Dendritic cell treated with granulocyte-macrophage colony-stimulating factor and Interleukin-4, amounts not matched to agents 40 ng/mL and 50 ng/mL, for 4 days (primary cell): ENCODE results near the gene NKAP.
"Not testable (repeated sequence)": the region's sequence is repeated elsewhere in the genome, so short reads cannot be mapped to it uniquely, and the experiment has no call there.

ENCODE experiments used
- H3K27ac Mint-ChIP-seq: one replicate; pipeline ENCODE4 v1.8.0; 2022; ENCODE audit warnings: mild to moderate bottlenecking, mixed read lengths
- H3K27me3 Mint-ChIP-seq: one replicate; pipeline ENCODE4 v1.8.0; 2022; ENCODE audit warnings: mild to moderate bottlenecking, mixed read lengths
- H3K36me3 Mint-ChIP-seq: one replicate; pipeline ENCODE4 v1.8.0; 2022; ENCODE audit warnings: low read depth, mixed read lengths
- H3K4me1 Mint-ChIP-seq: one replicate; pipeline ENCODE4 v1.8.0; 2022; ENCODE audit warnings: low read depth, mixed read lengths
- H3K4me3 Mint-ChIP-seq: one replicate; pipeline ENCODE4 v1.8.0; 2022; ENCODE audit warnings: mild to moderate bottlenecking, moderate library complexity, mixed read lengths
- H3K9me3 Mint-ChIP-seq: one replicate; pipeline ENCODE4 v1.8.0; 2022; ENCODE audit warnings: mixed read lengths
- intact Hi-C: fragments of 100-400 bp; cut with micrococcal nuclease; formaldehyde crosslinking; loops from one replicate; pipeline ENCODE4 v1.15.0; 2022

Gene NKAP

GRCh38 chrX:119943185-119943988, at the start of gene NKAP:
Gene NKAP, minus strand, starts transcription at chrX:119943751. Its CDS starts 146 bp downstream, at chrX:119943605.
- H3K27me3 Mint-ChIP-seq: no peaks in the 10 kb centered on the region
- H3K36me3 Mint-ChIP-seq: peaks cover 15% of the 10 kb centered on the region
- H3K4me1 Mint-ChIP-seq: peaks cover 19% of the 10 kb centered on the region
- no peaks in the 10 kb centered on the region for H3K9me3 Mint-ChIP-seq
- H3K27ac Mint-ChIP-seq: peak within 1 kb of the TSS; percentile 85
- peak within 1 kb of the TSS; percentile 94 for H3K4me3 Mint-ChIP-seq
- intact Hi-C loops: loop anchor here (5.0 to 10.0 kb wide), 2 partner anchors 69 to 151 kb away; partner anchors contain the start of genes NDUFA1, RNF113A and RPL39

GRCh38 chrX:119991005-119991787, 47.6 kb upstream of the NKAP start:
- peaks cover 18% of the 10 kb centered on the region for H3K4me1 Mint-ChIP-seq
- no peaks in the 10 kb centered on the region for H3K9me3 Mint-ChIP-seq
- H3K36me3 Mint-ChIP-seq: no peaks in the 10 kb centered on the region
- H3K27me3 Mint-ChIP-seq: peaks cover 80% of the 10 kb centered on the region
- H3K27ac Mint-ChIP-seq: no peak overlapping the region
- H3K4me3 Mint-ChIP-seq: peak overlapping the region; percentile 66
- intact Hi-C loops: no loop called here

- H3K27me3 Mint-ChIP-seq: peaks cover 77% of the 10 kb centered on the region
- no peak overlapping the region for H3K27ac Mint-ChIP-seq
- H3K4me1 Mint-ChIP-seq: peaks cover 18% of the 10 kb centered on the region
- no peaks in the 10 kb centered on the region for H3K9me3 Mint-ChIP-seq
- H3K4me3 Mint-ChIP-seq: peak overlapping the region; percentile 66
- H3K36me3 Mint-ChIP-seq: no peaks in the 10 kb centered on the region
- intact Hi-C loops: no loop called here
These were observed 47.0 kb upstream of the NKAP start for GRCh38 chrX:119990556-119991004.

- intact Hi-C loops: no loop called here
These were observed 46.5 kb upstream of the NKAP start for GRCh38 chrX:119989905-119990555.

GRCh38 chrX:119986203-119986602, 42.7 kb upstream of the NKAP start:
- H3K27ac Mint-ChIP-seq: no peak overlapping the region
- peaks cover 17% of the 10 kb centered on the region for H3K4me1 Mint-ChIP-seq
- H3K27me3 Mint-ChIP-seq: peaks cover 46% of the 10 kb centered on the region
- intact Hi-C loops: no loop called here
- H3K36me3 Mint-ChIP-seq: no peaks in the 10 kb centered on the region
- no peaks in the 10 kb centered on the region for H3K9me3 Mint-ChIP-seq
- H3K4me3 Mint-ChIP-seq: no peak overlapping the region

More at GRCh38 chrX:119989905-119990555, 46.5 kb upstream of the NKAP start:
- Mint-ChIP-seq H3K4me3 (no peak overlapping the region), H3K27me3 (peaks cover 71% of the 10 kb centered on the region), H3K4me1 (peaks cover 18% of the 10 kb centered on the region), H3K27ac (no peak overlapping the region), H3K36me3 (no peaks in the 10 kb centered on the region), H3K9me3 (no peaks in the 10 kb centered on the region)

- Mint-ChIP-seq H3K27ac (no peak overlapping the region), H3K4me1 (peaks cover 5% of the 10 kb centered on the region), H3K9me3 (no peaks in the 10 kb centered on the region), H3K27me3 (peaks cover 30% of the 10 kb centered on the region), H3K36me3 (no peaks in the 10 kb centered on the region), H3K4me3 (no peak overlapping the region)
- intact Hi-C loops: no loop called here
These were observed 41.1 kb upstream of the NKAP start for GRCh38 chrX:119984652-119985051.

- intact Hi-C loops: no loop called here
- Mint-ChIP-seq H3K27me3 (peaks cover 22% of the 10 kb centered on the region), H3K36me3 (no peaks in the 10 kb centered on the region), H3K4me1 (peaks cover 5% of the 10 kb centered on the region), H3K4me3 (no peak overlapping the region), H3K9me3 (no peaks in the 10 kb centered on the region), H3K27ac (no peak overlapping the region)
These were observed 39.9 kb upstream of the NKAP start for GRCh38 chrX:119983494-119983893.

- peaks cover 16% of the 10 kb centered on the region for H3K27me3 Mint-ChIP-seq
- H3K36me3 Mint-ChIP-seq: no peaks in the 10 kb centered on the region
- intact Hi-C loops: no loop called here
- no peaks in the 10 kb centered on the region for H3K9me3 Mint-ChIP-seq
- H3K4me1 Mint-ChIP-seq: peaks cover 5% of the 10 kb centered on the region
- no peak overlapping the region for H3K4me3 Mint-ChIP-seq
- no peak overlapping the region for H3K27ac Mint-ChIP-seq
These were observed 38.6 kb upstream of the NKAP start for GRCh38 chrX:119982145-119982544.

GRCh38 chrX:119981286-119982070, 37.9 kb upstream of the NKAP start:
- no peaks in the 10 kb centered on the region for H3K9me3 Mint-ChIP-seq
- H3K27ac Mint-ChIP-seq: no peak overlapping the region
- H3K4me1 Mint-ChIP-seq: peaks cover 5% of the 10 kb centered on the region
- intact Hi-C loops: no loop called here
- no peaks in the 10 kb centered on the region for H3K36me3 Mint-ChIP-seq
- peaks cover 15% of the 10 kb centered on the region for H3K27me3 Mint-ChIP-seq
- H3K4me3 Mint-ChIP-seq: no peak overlapping the region

- H3K4me3 Mint-ChIP-seq, H3K9me3 Mint-ChIP-seq, H3K27me3 Mint-ChIP-seq, intact Hi-C loops, H3K4me1 Mint-ChIP-seq, H3K27ac Mint-ChIP-seq, H3K36me3 Mint-ChIP-seq: not testable (repeated sequence)
These were observed 33.6 kb upstream of the NKAP start for GRCh38 chrX:119977172-119977571.

- Mint-ChIP-seq H3K4me1 (no peaks in the 10 kb centered on the region), H3K27me3 (no peaks in the 10 kb centered on the region), H3K9me3 (no peaks in the 10 kb centered on the region), H3K36me3 (no peaks in the 10 kb centered on the region), H3K4me3 (no peak overlapping the region), H3K27ac (no peak overlapping the region)
- intact Hi-C loops: no loop called here
These were observed 27.6 kb upstream of the NKAP start for GRCh38 chrX:119971184-119971583.

- no peak overlapping the region for H3K27ac Mint-ChIP-seq
- no peak overlapping the region for H3K4me3 Mint-ChIP-seq
These were observed 27.0 kb upstream of the NKAP start for GRCh38 chrX:119970574-119970973.

GRCh38 chrX:119966837-119967236, 23.3 kb upstream of the NKAP start:
- H3K4me3 Mint-ChIP-seq, H3K27me3 Mint-ChIP-seq, H3K9me3 Mint-ChIP-seq, intact Hi-C loops, H3K36me3 Mint-ChIP-seq, H3K27ac Mint-ChIP-seq, H3K4me1 Mint-ChIP-seq: not testable (repeated sequence)

More at GRCh38 chrX:119970574-119970973, 27.0 kb upstream of the NKAP start:
- intact Hi-C loops: no loop called here
- Mint-ChIP-seq H3K27me3 (no peaks in the 10 kb centered on the region), H3K4me1 (no peaks in the 10 kb centered on the region), H3K36me3 (no peaks in the 10 kb centered on the region), H3K9me3 (no peaks in the 10 kb centered on the region)
